ENCODE results near the gene CYTH3.

CYTH3 gene

GRCh38 chr7:6279937-6280336 is 7.5 kb upstream of the CYTH3 start:
- no peak for DNase-seq

- no peak for DNase-seq
Measured at GRCh38 chr7:6279341-6279740, 6.9 kb upstream of the CYTH3 start.

DNA sequence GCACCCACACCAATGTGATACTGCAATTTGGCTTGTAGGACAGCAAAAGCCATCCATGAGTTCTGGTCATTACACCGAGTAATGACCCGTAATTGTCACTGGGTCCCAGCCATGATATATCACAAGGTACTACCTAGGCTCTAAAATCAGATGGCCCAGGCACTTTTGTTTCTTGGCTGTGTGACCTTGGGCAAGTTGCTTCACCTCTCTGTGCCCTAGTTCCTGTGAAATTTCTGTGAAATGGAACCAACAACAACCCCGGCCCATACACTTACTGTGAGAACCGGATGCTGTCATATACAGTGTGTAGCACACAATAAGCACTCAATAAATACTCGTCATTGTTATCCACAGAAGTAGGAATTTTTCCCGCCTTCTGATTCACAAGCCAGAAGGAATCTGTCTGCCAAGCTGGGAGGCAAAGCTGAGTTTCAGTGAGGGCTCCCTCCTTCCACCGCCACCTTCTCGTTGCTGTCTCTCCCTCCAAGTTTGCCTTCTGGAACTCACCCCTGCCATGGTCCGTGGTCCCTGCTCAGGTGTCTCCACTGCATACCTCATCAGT is 6.4 kb upstream of the CYTH3 start:
- DNase-seq = no peak

DNA sequence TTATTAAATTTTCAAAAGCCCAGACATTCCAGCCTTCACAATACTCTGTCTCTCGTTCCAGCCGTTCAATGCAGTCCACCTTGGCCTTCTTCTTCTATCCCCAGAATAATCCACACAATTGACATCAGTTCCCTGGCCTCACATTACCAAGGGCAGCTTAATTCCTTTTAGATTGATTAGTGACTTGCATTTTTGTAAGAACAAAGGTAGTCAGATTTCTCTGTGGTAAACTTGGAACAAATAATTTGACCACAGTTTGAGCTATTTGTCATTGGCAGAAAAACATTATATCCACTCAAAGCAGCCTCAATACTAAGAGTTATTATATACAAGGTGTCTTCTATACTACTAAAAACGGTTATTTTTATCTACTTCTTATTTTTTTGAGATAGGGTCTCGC is 5.1 kb upstream of the CYTH3 start:
- DNase-seq = no peak

GRCh38 chr7:6276911-6277408 is 4.5 kb upstream of the CYTH3 start:
- DNase-seq = no peak

- DNase-seq = no peak
Measured at GRCh38 chr7:6274743-6275142, 2.3 kb upstream of the CYTH3 start.

DNA sequence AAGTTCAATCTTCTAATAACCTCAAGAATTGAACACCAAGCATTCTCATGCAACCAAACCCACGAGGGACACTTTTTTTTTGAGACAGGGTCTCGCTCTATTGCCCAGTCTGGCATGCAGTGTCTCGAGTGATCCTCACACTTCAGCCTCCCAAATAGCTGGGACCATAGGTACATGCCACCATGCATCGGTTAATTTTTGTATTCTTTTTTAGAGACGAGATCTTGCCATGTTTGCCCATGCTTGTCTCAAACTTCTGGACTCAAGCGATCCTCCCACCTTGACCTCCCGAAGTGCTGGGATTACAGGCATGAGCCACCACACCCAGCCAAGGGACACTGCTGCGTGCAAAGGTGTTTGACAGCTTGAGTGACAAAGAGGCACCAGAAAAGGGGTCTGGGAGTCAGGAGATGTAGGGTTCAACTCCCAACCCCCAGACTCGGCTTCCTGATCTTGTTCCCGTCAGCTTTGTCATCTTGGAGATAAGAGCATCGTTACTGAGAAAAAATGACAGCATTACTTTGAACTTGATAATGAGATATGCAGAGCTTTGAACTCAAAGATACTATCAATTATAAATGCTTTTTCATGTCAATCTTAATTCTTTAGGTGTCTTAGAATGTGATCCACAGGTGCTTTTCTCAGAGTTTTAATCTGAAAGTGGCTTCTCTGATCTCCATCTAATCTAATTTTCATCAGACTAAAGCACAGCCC is 1.6 kb upstream of the CYTH3 start:
- no peak for DNase-seq

GRCh38 chr7:6273380-6273837 is 985 bp upstream of the CYTH3 start:
- DNase-seq = no peak

DNA sequence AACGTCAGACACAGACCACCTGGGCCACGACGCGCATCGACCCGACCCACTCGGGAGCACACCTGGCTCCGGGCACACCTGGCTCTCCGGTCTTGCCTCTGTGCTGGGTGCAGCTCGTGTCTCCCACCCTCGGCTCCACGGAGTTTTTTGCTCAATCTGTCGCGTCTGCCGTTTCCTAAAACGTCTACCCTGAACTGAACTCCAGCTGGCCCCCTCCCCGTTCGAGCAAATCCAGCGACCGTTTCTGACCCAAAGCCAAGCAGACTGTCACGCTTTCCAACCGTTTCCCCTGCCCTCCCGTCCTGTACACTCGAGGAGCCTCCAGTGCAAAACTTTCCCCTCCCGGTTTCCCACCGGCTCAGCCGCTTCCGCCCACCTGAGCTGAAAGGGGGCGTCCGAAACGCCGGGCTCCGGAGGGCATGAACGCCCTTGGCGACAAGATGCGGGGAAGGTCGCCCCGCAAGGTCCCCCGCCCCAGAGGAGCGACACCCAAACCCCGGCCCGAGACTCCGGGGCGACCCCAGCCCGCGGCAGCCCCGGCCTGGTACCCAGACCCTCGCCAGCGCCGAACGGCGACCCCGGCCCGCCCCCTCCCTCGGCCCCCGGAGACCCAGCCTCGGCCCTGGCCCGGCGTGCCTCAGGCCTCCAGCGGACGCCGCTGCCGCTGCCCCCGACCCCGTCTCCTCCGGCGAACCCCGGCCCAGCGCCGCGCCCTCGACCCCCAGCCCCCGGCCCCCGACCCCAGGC is 557 bp downstream of the CYTH3 start:
- DNase-seq = peak; percentile 40

- peak; percentile 45 for DNase-seq
Measured at GRCh38 chr7:6271060-6271658, 1.3 kb downstream of the CYTH3 start.

GRCh38 chr7:6269527-6269926 is 2.9 kb downstream of the CYTH3 start:
- DNase-seq = no peak

DNA sequence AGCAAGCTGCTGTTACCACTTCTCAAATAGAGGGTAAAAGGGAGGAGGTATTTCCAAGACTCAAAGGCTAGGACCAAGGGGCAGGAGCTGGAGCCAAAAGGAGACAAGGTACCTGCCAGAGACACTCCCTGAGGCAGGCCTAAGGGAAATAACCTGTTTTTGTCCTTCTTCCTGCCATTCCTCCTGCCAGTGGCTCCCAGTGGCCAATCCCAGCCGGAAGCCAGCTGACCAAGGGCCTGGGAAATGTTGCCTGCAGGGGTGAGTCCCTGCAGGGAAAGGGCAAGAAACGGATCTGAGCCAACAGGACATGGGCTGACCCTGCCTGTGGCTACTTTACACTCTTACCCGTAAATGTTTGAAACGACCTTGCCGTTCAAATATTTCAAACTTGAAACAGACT is 3.5 kb downstream of the CYTH3 start:
- no peak for DNase-seq

GRCh38 chr7:6268023-6268900 is 4.2 kb downstream of the CYTH3 start:
- DNase-seq = no peak

DNA sequence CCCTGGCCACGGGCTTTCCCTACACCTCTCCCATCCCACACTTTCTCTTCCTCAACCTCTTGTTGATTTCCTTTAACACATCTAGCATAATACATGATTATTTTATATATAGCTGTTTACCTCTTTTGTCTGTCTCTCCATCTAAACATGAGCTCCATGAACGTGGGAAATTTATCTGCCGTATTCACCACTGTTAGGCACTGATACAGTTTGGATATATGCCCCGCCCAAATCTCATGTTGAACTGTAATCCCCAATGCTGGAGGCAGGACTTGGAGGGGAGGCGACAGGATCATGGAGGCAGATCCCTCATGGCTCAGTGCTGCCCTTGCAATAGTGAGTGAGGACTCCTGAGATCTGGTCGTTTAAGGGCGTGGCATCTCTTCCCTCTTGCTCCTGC is 5.7 kb downstream of the CYTH3 start:
- DNase-seq = no peak

DNA sequence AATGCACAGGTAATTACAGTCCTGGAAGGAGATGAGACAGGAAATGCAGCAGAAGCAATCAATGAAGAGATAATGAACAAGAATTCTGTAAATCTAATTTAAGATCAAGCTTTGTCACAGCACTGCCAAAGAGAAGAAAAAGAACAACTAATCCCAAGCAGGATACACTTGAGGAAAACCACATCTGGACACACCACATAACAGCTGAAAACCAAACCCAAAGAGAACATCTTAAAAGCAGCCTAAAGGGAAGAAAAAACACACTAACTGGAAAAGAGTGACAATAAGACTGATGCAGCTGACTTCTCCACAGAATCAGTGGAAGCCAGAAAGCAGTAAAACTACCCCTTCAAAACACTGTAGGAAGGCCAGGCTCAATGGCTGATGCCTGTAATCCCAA is 10.2 kb downstream of the CYTH3 start:
- DNase-seq = no peak

DNA sequence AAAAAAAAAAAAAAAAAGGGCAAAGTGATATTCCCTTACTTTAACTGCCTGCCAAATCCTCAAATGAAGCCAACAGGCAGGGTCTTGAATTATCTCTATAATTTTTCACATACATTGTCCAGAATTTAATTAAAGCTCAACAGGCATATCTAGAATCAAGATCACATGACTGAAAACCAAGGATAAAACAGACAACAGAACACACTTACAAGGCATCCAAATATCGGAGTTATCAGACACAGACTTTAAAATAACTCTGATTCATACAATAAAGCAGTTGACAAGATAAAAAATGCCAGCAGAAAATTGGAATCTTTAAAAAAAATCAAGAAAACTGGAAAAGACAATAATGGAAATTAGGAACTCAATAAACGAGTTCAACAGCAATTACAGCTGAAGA is 10.7 kb downstream of the CYTH3 start:
- DNase-seq = no peak

- no peak for DNase-seq
Measured at GRCh38 chr7:6260291-6261187, 11.9 kb downstream of the CYTH3 start.

- no peak for DNase-seq
Measured at GRCh38 chr7:6259257-6259656, 13.2 kb downstream of the CYTH3 start.

DNA sequence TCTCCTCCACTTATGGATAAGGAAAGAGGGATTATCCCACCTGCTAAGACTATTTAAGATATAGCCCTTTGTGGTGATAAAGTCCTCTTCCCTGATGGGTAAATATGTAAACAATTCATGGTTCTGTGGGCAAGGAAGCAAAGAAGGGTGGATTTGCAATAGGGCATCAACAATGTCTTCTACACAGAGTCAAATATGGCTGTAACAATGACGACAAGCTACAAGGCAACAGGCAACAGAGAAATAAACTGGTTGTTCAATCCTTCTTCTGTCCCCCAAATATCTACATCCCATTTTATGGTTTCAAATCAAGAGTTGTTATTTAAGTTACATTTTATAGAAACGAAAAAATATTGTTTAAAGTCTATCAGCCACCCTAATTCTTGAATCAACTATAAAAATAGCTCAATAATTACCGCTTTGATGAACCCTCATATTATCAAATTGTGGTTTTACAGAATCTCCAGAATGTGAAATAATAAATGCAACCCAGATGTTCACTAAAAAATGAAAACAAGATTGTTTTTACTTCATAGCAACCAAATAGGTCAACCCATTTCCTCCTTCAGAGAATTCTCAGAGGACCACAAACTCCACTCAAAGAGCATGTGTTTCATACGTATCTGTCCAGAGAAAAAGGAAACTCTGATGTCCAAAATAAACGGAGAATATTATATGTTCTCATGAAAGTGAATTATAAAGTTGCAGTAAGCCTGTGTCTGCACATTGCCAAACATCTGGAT is 13.8 kb downstream of the CYTH3 start:
- no peak for DNase-seq

GRCh38 chr7:6257675-6258074 is 14.7 kb downstream of the CYTH3 start:
- DNase-seq = no peak

All from stimulated activated CD8-positive, alpha-beta memory T cell treated with anti-CD3 and anti-CD28 coated beads, Interleukin-4, amount 100 ng/mL, for 48 hours (primary cell).